ENCODE measurements around the gene KIRREL3. TPM values are rescaled to one million over a fixed set of nuclear protein-coding genes. Genes with fewer than 3 reads are reported as not detected.

KIRREL3 gene
- total and polyA plus RNA-seq, 2 experiments from 2014 or later: 16.1 to 35.6 TPM

- DNase-seq: no peak
- H3K27ac ChIP-seq: no peak overlapping the region
- no peak overlapping the region for H2AFZ ChIP-seq
- TF ChIP-seq EZH2phosphoT487 (IDR thresholded peaks at IDR 0.05; ENCODE audit: insufficient read depth, low read depth) (no peak), EZH2 (IDR thresholded peaks at IDR 0.05; ENCODE audit: insufficient read depth, poor library complexity, severe bottlenecking) (no peak)
- in situ Hi-C loops (cut with MboI): no loop called here
- peaks cover 2% of the 10 kb centered on the region; the same call in 1 of the 2 replicates for H4K20me1 ChIP-seq (ENCODE audit: insufficient read depth)
- H3K4me1 ChIP-seq (ENCODE audit: insufficient read depth): peaks cover 21% of the 10 kb centered on the region
- H3K9me3 ChIP-seq (ENCODE audit: low read depth): no peaks in the 10 kb centered on the region
- H3K4me3 ChIP-seq: no peak overlapping the region
- no peaks in the 10 kb centered on the region for H3K9me2 ChIP-seq (ENCODE audit: insufficient read depth)
- H3F3A ChIP-seq (ENCODE audit: insufficient read depth): peaks cover 8% of the 10 kb centered on the region; the same call in 1 of the 2 replicates
- H3K4me2 ChIP-seq (ENCODE audit: unreplicated experiment): no peak overlapping the region
- peaks cover 6% of the 10 kb centered on the region; the same call in 1 of the 2 replicates for H3K79me2 ChIP-seq (ENCODE audit: insufficient read depth)
- WGBS, 2 experiments (ENCODE audit: low coverage in 1 of 2, low lambda C conversion rate in 2 of 2, missing lambda C conversion rate in 2 of 2): 84 to 85% methylated on average over 8 of the region's 8 CpGs
- no peak overlapping the region for H3K9ac ChIP-seq
- no peaks in the 10 kb centered on the region for H3K27me3 ChIP-seq (replicated peaks; ENCODE audit: insufficient read depth)
- H3K36me3 ChIP-seq (ENCODE audit: low read depth): no peaks in the 10 kb centered on the region
Observed at GRCh38 chr11:126653040-126653439, 347.5 kb downstream of the KIRREL3 start.

DNA sequence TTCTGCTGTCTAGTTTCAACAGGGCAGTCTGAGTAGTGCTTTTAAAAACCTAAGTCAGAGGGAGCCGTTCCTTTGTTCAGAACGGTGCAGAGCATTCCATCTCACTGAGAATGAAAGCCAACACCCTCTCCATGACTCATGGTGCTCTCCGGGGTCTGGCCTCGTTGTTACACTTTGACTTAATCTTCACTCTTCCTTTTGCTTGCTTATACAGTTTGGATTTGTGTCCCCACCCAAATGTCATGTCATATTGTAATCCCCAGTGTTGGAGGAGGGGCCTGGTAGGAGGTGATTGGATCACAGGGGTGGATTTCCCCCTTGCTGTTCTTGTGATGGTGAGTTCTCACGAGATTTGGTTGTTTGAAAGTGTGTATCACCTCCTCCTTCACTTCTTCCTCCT is 352.8 kb downstream of the KIRREL3 start:
- peak overlapping the region; percentile 75 for H3K4me2 ChIP-seq (ENCODE audit: unreplicated experiment)
- no peaks in the 10 kb centered on the region for H3K79me2 ChIP-seq (ENCODE audit: insufficient read depth)
- no peaks in the 10 kb centered on the region for H4K20me1 ChIP-seq (ENCODE audit: insufficient read depth)
- H2AFZ ChIP-seq: no peak overlapping the region; the same call in none of the 2 replicates
- peaks cover 36% of the 10 kb centered on the region for H3F3A ChIP-seq (ENCODE audit: insufficient read depth)
- H3K4me1 ChIP-seq (ENCODE audit: insufficient read depth): peaks cover 41% of the 10 kb centered on the region
- peak overlapping the region; percentile 92 for H3K27ac ChIP-seq
- no peaks in the 10 kb centered on the region for H3K9me3 ChIP-seq (ENCODE audit: low read depth)
- peak; percentile 95 for DNase-seq
- no peaks in the 10 kb centered on the region for H3K27me3 ChIP-seq (replicated peaks; ENCODE audit: insufficient read depth)
- peak overlapping the region; percentile 56 for H3K4me3 ChIP-seq
- in situ Hi-C loops (cut with MboI): no loop called here
- 20% methylated on average over 5 of the region's 5 CpGs for WGBS, 2 experiments (ENCODE audit: low coverage in 1 of 2, low lambda C conversion rate in 2 of 2, missing lambda C conversion rate in 2 of 2)
- no peak for TF ChIP-seq EZH2phosphoT487 (IDR thresholded peaks at IDR 0.05; ENCODE audit: insufficient read depth, low read depth)
- no peak for TF ChIP-seq EZH2 (IDR thresholded peaks at IDR 0.05; ENCODE audit: insufficient read depth, poor library complexity, severe bottlenecking)
- H3K36me3 ChIP-seq (ENCODE audit: low read depth): no peaks in the 10 kb centered on the region
- H3K9me2 ChIP-seq (ENCODE audit: insufficient read depth): no peaks in the 10 kb centered on the region
- peak overlapping the region; percentile 67 for H3K9ac ChIP-seq

- Histone ChIP-seq H3F3A (ENCODE audit: insufficient read depth) (peaks cover 36% of the 10 kb centered on the region), H3K4me1 (ENCODE audit: insufficient read depth) (peaks cover 41% of the 10 kb centered on the region), H3K79me2 (ENCODE audit: insufficient read depth) (no peaks in the 10 kb centered on the region), H3K4me3 (peak overlapping the region; percentile 56), H3K4me2 (ENCODE audit: unreplicated experiment) (peak overlapping the region; percentile 75), H2AFZ (no peak overlapping the region; the same call in 1 of the 2 replicates), H3K27me3 (replicated peaks; ENCODE audit: insufficient read depth) (no peaks in the 10 kb centered on the region), H3K9me2 (ENCODE audit: insufficient read depth) (no peaks in the 10 kb centered on the region), H3K9me3 (ENCODE audit: low read depth) (no peaks in the 10 kb centered on the region), H3K9ac (peak overlapping the region; percentile 67), H4K20me1 (ENCODE audit: insufficient read depth) (no peaks in the 10 kb centered on the region), H3K36me3 (ENCODE audit: low read depth) (no peaks in the 10 kb centered on the region), H3K27ac (peak overlapping the region; percentile 92)
- TF ChIP-seq EZH2phosphoT487 (IDR thresholded peaks at IDR 0.05; ENCODE audit: insufficient read depth, low read depth) (no peak), EZH2 (IDR thresholded peaks at IDR 0.05; ENCODE audit: insufficient read depth, poor library complexity, severe bottlenecking) (no peak)
- in situ Hi-C loops (cut with MboI): no loop called here
- WGBS, 2 experiments (ENCODE audit: low coverage in 1 of 2, low lambda C conversion rate in 2 of 2, missing lambda C conversion rate in 2 of 2): 46% methylated on average over 10 of the region's 10 CpGs
- DNase-seq: peak; percentile 86
Observed at GRCh38 chr11:126646701-126647557, 353.6 kb downstream of the KIRREL3 start.

DNA sequence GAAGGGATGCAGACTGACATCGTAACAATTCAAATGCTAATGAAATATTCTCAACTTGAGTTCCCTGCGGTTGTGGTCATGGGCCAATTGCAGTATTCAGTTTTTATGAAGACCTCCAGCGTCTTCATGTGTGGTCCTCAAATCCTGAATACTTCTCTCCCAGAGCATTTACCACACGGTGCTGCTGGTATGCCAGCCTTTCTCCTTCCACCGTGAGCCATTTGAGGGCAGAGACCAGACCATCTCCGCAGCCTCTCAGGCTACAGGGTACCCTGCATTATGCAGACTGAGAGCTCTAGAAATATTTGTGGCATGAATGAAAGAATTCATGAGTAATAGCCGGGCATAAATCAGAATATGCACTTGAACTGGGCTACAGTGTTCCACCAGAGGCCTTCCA is 355.4 kb downstream of the KIRREL3 start:
- in situ Hi-C loops (cut with MboI): no loop called here
- Histone ChIP-seq H3K4me2 (ENCODE audit: unreplicated experiment) (peak overlapping the region; percentile 14), H3K9me3 (ENCODE audit: low read depth) (no peaks in the 10 kb centered on the region), H2AFZ (no peak overlapping the region), H3K9ac (no peak overlapping the region), H3K79me2 (ENCODE audit: insufficient read depth) (0 out of 2 replicates have a peak, but pooled peaks cover 2% of the 10 kb centered on the region), H3K4me3 (no peak overlapping the region), H3K36me3 (ENCODE audit: low read depth) (no peaks in the 10 kb centered on the region), H3F3A (ENCODE audit: insufficient read depth) (peaks cover 36% of the 10 kb centered on the region), H3K4me1 (ENCODE audit: insufficient read depth) (peaks cover 41% of the 10 kb centered on the region), H3K27me3 (replicated peaks; ENCODE audit: insufficient read depth) (no peaks in the 10 kb centered on the region), H3K27ac (0 out of 2 replicates have a peak overlapping the region, but pooled peaks have one; percentile 13), H3K9me2 (ENCODE audit: insufficient read depth) (no peaks in the 10 kb centered on the region), H4K20me1 (ENCODE audit: insufficient read depth) (no peaks in the 10 kb centered on the region)
- no peak for TF ChIP-seq EZH2phosphoT487 (IDR thresholded peaks at IDR 0.05; ENCODE audit: insufficient read depth, low read depth)
- TF ChIP-seq EZH2 (IDR thresholded peaks at IDR 0.05; ENCODE audit: insufficient read depth, poor library complexity, severe bottlenecking): no peak
- DNase-seq: peak; percentile 50
- WGBS, 2 experiments (ENCODE audit: low coverage in 1 of 2, low lambda C conversion rate in 2 of 2, missing lambda C conversion rate in 2 of 2): 53 to 56% methylated on average over 7 of the region's 7 CpGs
